ENCODE data around the gene BICC1. TPM values are rescaled to one million over a fixed set of nuclear protein-coding genes. Genes with fewer than 3 reads are reported as not detected.

The BICC1 gene
- total and polyA plus RNA-seq, 2 of the 4 experiments (the other 2 are of a cell fraction): 5.7 to 42.5 TPM

GRCh38 chr10:58518775-58519174, 6.1 kb downstream of the BICC1 start:
- no peak overlapping the region for H3K14ac ChIP-seq (replicated peaks; ENCODE audit: low read depth, low read length)
- in situ Hi-C loops (cut with MboI; ENCODE audit: low sequenced_read_pairs) (no loop called here), dilution Hi-C loops (cut with HindIII; ENCODE audit: low sequenced_read_pairs, unreplicated experiment) (no loop called here), intact Hi-C loops (cut with micrococcal nuclease) (no loop called here)
- TF ChIP-seq RCOR1 (IDR thresholded peaks at IDR 0.05; ENCODE audit: insufficient replicate concordance, low read length): no peak
- TF ChIP-seq MXI1 (IDR thresholded peaks at IDR 0.05; ENCODE audit: borderline replicate concordance, low read depth, low read length): no peak
- no peak for TF ChIP-seq CEBPB (IDR thresholded peaks at IDR 0.05; ENCODE audit: low read depth, low read length)
- peak; percentile 43; the same call in 1 of the 2 replicates for TF ChIP-seq RFX5 (IDR thresholded peaks at IDR 0.05; ENCODE audit: low read depth, low read length)
- no peak overlapping the region for H3K27ac ChIP-seq (ENCODE audit: insufficient read depth, low read length)
- H3K9me1 ChIP-seq (ENCODE audit: insufficient read depth, low read length): peaks cover 4% of the 10 kb centered on the region; the same call in 1 of the 2 replicates
- H4K8ac ChIP-seq (ENCODE audit: low read depth in 2 of 2, low read length in 2 of 2): no peak overlapping the region
- no peak overlapping the region for H2BK120ac ChIP-seq (ENCODE audit: low read depth, low read length)
- POLR2A ChIA-PET (ENCODE audit: unreplicated experiment): interaction anchor here (0.5 to 0.6 kb wide), 2 partner anchors 84 to 224 kb away, joined by 3 to 12 read pairs; no protein-coding TSS in a partner anchor
- no peak overlapping the region for H4K5ac ChIP-seq (ENCODE audit: low read depth, low read length)
- H3K79me1 ChIP-seq (ENCODE audit: low read depth in 1 of 2, low read length in 2 of 2): peaks cover 11 to 34% of the 10 kb centered on the region in 2 experiments
- peak; percentile 31 for DNase-seq
- no peak overlapping the region; the same call in 1 of the 2 replicates for H2AK5ac ChIP-seq (ENCODE audit: low read depth, low read length)
- peak overlapping the region; percentile 65 for H3K4me2 ChIP-seq (ENCODE audit: low read depth, low read length)
- ATAC-seq (ENCODE audit: low read depth): peak; percentile 62
- no peak overlapping the region for H3K4ac ChIP-seq (ENCODE audit: low read depth, low read length)
- H2BK20ac ChIP-seq (ENCODE audit: low read depth, low read length): no peak overlapping the region
- peaks cover 19% of the 10 kb centered on the region; the same call in 1 of the 2 replicates for H4K20me1 ChIP-seq (ENCODE audit: insufficient read depth, low read length)
- no peak overlapping the region for H2AK9ac ChIP-seq (replicated peaks; ENCODE audit: low read depth, low read length, poor library complexity)
- CTCF ChIA-PET: interaction anchor here (0.7 kb wide), 1 partner anchor 118 kb away, joined by 4 read pairs; no protein-coding TSS in a partner anchor
- H3K9ac ChIP-seq (ENCODE audit: low read depth, low read length): no peak overlapping the region
- peak overlapping the region; percentile 48 for H3K23ac ChIP-seq (ENCODE audit: low read depth, low read length)
- BruUV-seq (replicated peaks): no TSS peak
- no peak overlapping the region for H2AFZ ChIP-seq (replicated peaks; ENCODE audit: low read length, poor library complexity)
- H3K18ac ChIP-seq (ENCODE audit: low read depth, low read length): no peak overlapping the region
- H3K36me3 ChIP-seq (ENCODE audit: control insufficient read depth, insufficient read depth, low read length): no peaks in the 10 kb centered on the region
- H2BK5ac ChIP-seq (ENCODE audit: low read depth, low read length, poor library complexity, severe bottlenecking): no peak overlapping the region
- no peaks in the 10 kb centered on the region for H3K27me3 ChIP-seq (ENCODE audit: control insufficient read depth, insufficient read depth, low read length)
- no peak overlapping the region for H3K56ac ChIP-seq (ENCODE audit: extremely low read depth, insufficient read depth, low read length)
- no peak overlapping the region for H3K4me3 ChIP-seq (ENCODE audit: insufficient read depth, low read depth, low read length)
- H4K91ac ChIP-seq (ENCODE audit: insufficient read depth, low read depth, low read length): no peak overlapping the region
- no peaks in the 10 kb centered on the region for H3K9me3 ChIP-seq (ENCODE audit: control insufficient read depth, insufficient read depth, low read length)
- H2BK15ac ChIP-seq (ENCODE audit: low read depth, low read length): no peak overlapping the region
- no CpG with 5 or more reads among the region's 6 CpGs for WGBS, 2 experiments (ENCODE audit: extremely low coverage in 2 of 2, insufficient read length in 1 of 2)
- H3K4me1 ChIP-seq (ENCODE audit: control insufficient read depth, insufficient read depth, low read length): peaks cover 5% of the 10 kb centered on the region

Data from IMR-90 (cell line).